Measurements from ENCODE around the gene ASXL3.

ASXL3 gene

GRCh38 chr18:33577685-33578517, at the start of gene ASXL3:
Gene ASXL3, plus strand, starts transcription at chr18:33578219. Its CDS starts 413 bp downstream, at chr18:33578632.
- H3K27ac ChIP-seq, result no peak within 1 kb of the TSS
- CTCF ChIA-PET, result no interaction called here
- TF ChIP-seq, protein P1, sequence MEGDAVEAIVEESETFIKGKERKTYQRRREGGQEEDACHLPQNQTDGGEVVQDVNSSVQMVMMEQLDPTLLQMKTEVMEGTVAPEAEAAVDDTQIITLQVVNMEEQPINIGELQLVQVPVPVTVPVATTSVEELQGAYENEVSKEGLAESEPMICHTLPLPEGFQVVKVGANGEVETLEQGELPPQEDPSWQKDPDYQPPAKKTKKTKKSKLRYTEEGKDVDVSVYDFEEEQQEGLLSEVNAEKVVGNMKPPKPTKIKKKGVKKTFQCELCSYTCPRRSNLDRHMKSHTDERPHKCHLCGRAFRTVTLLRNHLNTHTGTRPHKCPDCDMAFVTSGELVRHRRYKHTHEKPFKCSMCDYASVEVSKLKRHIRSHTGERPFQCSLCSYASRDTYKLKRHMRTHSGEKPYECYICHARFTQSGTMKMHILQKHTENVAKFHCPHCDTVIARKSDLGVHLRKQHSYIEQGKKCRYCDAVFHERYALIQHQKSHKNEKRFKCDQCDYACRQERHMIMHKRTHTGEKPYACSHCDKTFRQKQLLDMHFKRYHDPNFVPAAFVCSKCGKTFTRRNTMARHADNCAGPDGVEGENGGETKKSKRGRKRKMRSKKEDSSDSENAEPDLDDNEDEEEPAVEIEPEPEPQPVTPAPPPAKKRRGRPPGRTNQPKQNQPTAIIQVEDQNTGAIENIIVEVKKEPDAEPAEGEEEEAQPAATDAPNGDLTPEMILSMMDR (conservative IDR thresholded peaks at IDR 0.05; ENCODE audit: low read depth), result no peak
- POLR2A ChIA-PET (ENCODE audit: low non-redundant PET), result no interaction called here
- no peak for DNase-seq (ENCODE audit: low spot score)

- CTCF ChIA-PET, result no interaction called here
- no peak for DNase-seq (ENCODE audit: low spot score)
- TF ChIP-seq, protein P1 (conservative IDR thresholded peaks at IDR 0.05; ENCODE audit: low read depth), result no peak
- H3K27ac ChIP-seq, result no peak overlapping the region
- POLR2A ChIA-PET (ENCODE audit: low non-redundant PET), result no interaction called here
Measured at GRCh38 chr18:33532978-33533377, 45.0 kb upstream of the ASXL3 start.

GRCh38 chr18:33536904-33537303, 41.1 kb upstream of the ASXL3 start:
- ChIA-PET POLR2A (ENCODE audit: low non-redundant PET) (no interaction called here), CTCF (no interaction called here)
- TF ChIP-seq, protein P1 (conservative IDR thresholded peaks at IDR 0.05; ENCODE audit: low read depth), result no peak
- H3K27ac ChIP-seq, result no peak overlapping the region
- DNase-seq (ENCODE audit: low spot score), result no peak

GRCh38 chr18:33538418-33539042, 39.5 kb upstream of the ASXL3 start:
- ChIA-PET CTCF (no interaction called here), POLR2A (ENCODE audit: low non-redundant PET) (no interaction called here)
- no peak overlapping the region for H3K27ac ChIP-seq
- TF ChIP-seq, protein P1 (conservative IDR thresholded peaks at IDR 0.05; ENCODE audit: low read depth), result no peak
- no peak for DNase-seq (ENCODE audit: low spot score)

DNA sequence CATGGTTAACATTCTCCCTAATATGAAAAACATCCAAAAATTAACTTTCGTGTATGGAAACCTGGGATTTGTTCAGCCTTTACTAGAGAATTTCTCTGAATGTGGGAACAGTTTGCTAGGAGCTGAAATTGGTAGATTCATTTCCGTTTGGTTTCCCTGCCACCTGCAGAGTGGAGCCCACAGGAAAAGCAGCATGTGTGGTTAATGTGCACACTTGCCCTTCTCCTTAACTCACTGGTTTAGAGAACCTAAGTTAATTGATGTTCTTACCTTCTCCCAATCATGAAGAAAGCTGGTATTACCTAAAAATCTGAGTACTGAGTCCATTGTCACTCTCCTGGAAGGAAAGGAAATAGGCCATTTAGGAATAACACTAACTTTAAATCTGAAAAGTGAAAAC, 37.6 kb upstream of the ASXL3 start:
- TF ChIP-seq, protein P1 (conservative IDR thresholded peaks at IDR 0.05; ENCODE audit: low read depth), result no peak
- ChIA-PET POLR2A (ENCODE audit: low non-redundant PET) (no interaction called here), CTCF (no interaction called here)
- no peak overlapping the region for H3K27ac ChIP-seq
- DNase-seq (ENCODE audit: low spot score), result no peak

GRCh38 chr18:33541316-33541715, 36.7 kb upstream of the ASXL3 start:
- no peak overlapping the region for H3K27ac ChIP-seq
- ChIA-PET POLR2A (ENCODE audit: low non-redundant PET) (no interaction called here), CTCF (no interaction called here)
- no peak for DNase-seq (ENCODE audit: low spot score)
- TF ChIP-seq, protein P1 (conservative IDR thresholded peaks at IDR 0.05; ENCODE audit: low read depth), result no peak

Data from RWPE1 (cell line).